ENCODE measurements around the gene PLAAT2. TPM values are rescaled to one million over a fixed set of nuclear protein-coding genes. Genes with fewer than 3 reads are reported as not detected.

Gene PLAAT2
- total RNA-seq, 2 donors from 2014 or later: not detected

DNA sequence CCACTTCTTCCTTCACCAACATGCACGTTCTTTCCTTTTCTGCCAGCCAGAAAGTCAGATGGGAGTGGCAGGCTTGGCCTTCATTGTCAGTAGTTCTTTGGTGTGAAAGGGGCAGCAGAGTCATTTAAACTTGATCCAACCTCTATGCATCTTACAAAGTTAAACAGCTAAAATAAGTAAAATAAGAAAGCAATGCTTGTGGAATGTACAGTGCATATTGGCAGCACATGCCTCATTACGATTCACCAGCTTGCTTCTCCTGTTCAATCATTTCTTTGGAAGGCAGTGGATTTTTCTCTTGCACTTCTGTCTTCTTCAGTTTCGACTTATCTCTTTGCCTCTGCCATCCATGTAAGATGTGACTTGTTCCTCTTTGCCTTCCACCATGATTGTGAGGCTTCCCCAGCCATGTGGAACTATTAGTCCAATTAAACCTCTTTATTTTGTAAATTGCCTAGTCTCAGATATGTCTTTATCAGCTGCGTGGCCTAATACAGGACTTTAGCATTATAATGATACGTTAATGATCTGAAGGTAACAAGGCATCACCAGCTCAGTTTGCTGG lies 42.5 kb downstream of the PLAAT2 start:
- no peak for DNase-seq
- H3K36me3 ChIP-seq (ENCODE audit: control insufficient read depth, insufficient read depth, low read length): no peaks in the 10 kb centered on the region
- WGBS, 2 experiments (ENCODE audit: insufficient coverage in 1 of 2, insufficient read length in 1 of 2): 92 to 98% methylated on average over 4 to 5 of the region's 5 CpGs
- no peaks in the 10 kb centered on the region for H3K4me1 ChIP-seq (ENCODE audit: control insufficient read depth, insufficient read depth, low read length)
- no peaks in the 10 kb centered on the region for H3K27me3 ChIP-seq (ENCODE audit: control insufficient read depth, insufficient read depth, low read length, poor library complexity, severe bottlenecking)
- Mint-ChIP-seq H3K4me1 (no peaks in the 10 kb centered on the region), H3K27me3 (ENCODE audit: insufficient read depth) (no peaks in the 10 kb centered on the region), H3K27ac (no peak overlapping the region), H3K36me3 (ENCODE audit: low read depth) (peaks cover 44% of the 10 kb centered on the region), H3K4me3 (no peak overlapping the region), H3K9me3 (peaks cover 62% of the 10 kb centered on the region)
- TF ChIP-seq, protein P1, sequence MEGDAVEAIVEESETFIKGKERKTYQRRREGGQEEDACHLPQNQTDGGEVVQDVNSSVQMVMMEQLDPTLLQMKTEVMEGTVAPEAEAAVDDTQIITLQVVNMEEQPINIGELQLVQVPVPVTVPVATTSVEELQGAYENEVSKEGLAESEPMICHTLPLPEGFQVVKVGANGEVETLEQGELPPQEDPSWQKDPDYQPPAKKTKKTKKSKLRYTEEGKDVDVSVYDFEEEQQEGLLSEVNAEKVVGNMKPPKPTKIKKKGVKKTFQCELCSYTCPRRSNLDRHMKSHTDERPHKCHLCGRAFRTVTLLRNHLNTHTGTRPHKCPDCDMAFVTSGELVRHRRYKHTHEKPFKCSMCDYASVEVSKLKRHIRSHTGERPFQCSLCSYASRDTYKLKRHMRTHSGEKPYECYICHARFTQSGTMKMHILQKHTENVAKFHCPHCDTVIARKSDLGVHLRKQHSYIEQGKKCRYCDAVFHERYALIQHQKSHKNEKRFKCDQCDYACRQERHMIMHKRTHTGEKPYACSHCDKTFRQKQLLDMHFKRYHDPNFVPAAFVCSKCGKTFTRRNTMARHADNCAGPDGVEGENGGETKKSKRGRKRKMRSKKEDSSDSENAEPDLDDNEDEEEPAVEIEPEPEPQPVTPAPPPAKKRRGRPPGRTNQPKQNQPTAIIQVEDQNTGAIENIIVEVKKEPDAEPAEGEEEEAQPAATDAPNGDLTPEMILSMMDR (conservative IDR thresholded peaks at IDR 0.05): no peak
- H3K4me3 ChIP-seq (ENCODE audit: low read length): peak overlapping the region; percentile 61
- H3K9me3 ChIP-seq (ENCODE audit: control insufficient read depth, low read length): peaks cover 52% of the 10 kb centered on the region
- no peak overlapping the region for H3K9ac ChIP-seq (ENCODE audit: extremely low read depth, low read length, poor library complexity, severe bottlenecking)
- H3K27ac ChIP-seq (ENCODE audit: low read depth, low read length): no peak overlapping the region

GRCh38 chr11:63518548-63518947 lies 44.6 kb downstream of the PLAAT2 start:
- no peaks in the 10 kb centered on the region for H3K4me1 ChIP-seq (ENCODE audit: control insufficient read depth, insufficient read depth, low read length)
- H3K27ac ChIP-seq (ENCODE audit: low read depth, low read length): no peak overlapping the region
- no peaks in the 10 kb centered on the region for H3K36me3 ChIP-seq (ENCODE audit: control insufficient read depth, insufficient read depth, low read length)
- Mint-ChIP-seq H3K9me3 (peaks cover 44% of the 10 kb centered on the region), H3K4me1 (no peaks in the 10 kb centered on the region), H3K4me3 (no peak overlapping the region), H3K27ac (no peak overlapping the region), H3K36me3 (ENCODE audit: low read depth) (peaks cover 40% of the 10 kb centered on the region), H3K27me3 (ENCODE audit: insufficient read depth) (no peaks in the 10 kb centered on the region)
- no peak overlapping the region for H3K4me3 ChIP-seq (ENCODE audit: low read length)
- H3K9ac ChIP-seq (ENCODE audit: extremely low read depth, low read length, poor library complexity, severe bottlenecking): no peak overlapping the region
- TF ChIP-seq, protein P1 (conservative IDR thresholded peaks at IDR 0.05): no peak
- no peak for DNase-seq
- no peaks in the 10 kb centered on the region for H3K27me3 ChIP-seq (ENCODE audit: control insufficient read depth, insufficient read depth, low read length, poor library complexity, severe bottlenecking)
- WGBS, 2 experiments (ENCODE audit: insufficient coverage in 1 of 2, insufficient read length in 1 of 2): 67 to 100% methylated on average over 1 of the region's 1 CpG
- peaks cover 39% of the 10 kb centered on the region for H3K9me3 ChIP-seq (ENCODE audit: control insufficient read depth, low read length)

DNA sequence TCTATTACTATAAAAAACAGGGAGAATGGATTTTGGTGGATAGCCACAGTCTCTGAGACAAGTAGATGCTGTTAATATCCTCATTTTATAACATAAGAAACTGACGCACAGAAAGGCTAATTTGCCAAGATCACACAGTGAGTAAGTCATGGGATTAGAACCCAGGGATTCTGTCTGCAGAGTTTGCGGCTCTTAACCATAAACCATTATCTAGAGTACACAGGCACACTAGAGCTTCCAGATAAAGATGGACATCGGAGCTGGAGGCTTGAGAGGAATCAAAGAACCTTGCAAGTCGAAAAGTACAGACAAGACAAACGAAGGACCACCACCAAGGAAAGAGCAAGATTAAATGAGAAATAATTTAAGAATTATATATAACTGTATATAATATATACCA lies 46.0 kb downstream of the PLAAT2 start:
- no peaks in the 10 kb centered on the region for H3K27me3 ChIP-seq (ENCODE audit: control insufficient read depth, insufficient read depth, low read length, poor library complexity, severe bottlenecking)
- no peaks in the 10 kb centered on the region for H3K4me1 ChIP-seq (ENCODE audit: control insufficient read depth, insufficient read depth, low read length)
- peaks cover 34% of the 10 kb centered on the region for H3K9me3 Mint-ChIP-seq
- no peaks in the 10 kb centered on the region for H3K36me3 ChIP-seq (ENCODE audit: control insufficient read depth, insufficient read depth, low read length)
- H3K27ac Mint-ChIP-seq: no peak overlapping the region
- peaks cover 27% of the 10 kb centered on the region for H3K9me3 ChIP-seq (ENCODE audit: control insufficient read depth, low read length)
- no peaks in the 10 kb centered on the region for H3K4me1 Mint-ChIP-seq
- H3K4me3 ChIP-seq (ENCODE audit: low read length): no peak overlapping the region
- DNase-seq: no peak
- TF ChIP-seq, protein P1 (conservative IDR thresholded peaks at IDR 0.05): no peak
- peaks cover 39% of the 10 kb centered on the region for H3K36me3 Mint-ChIP-seq (ENCODE audit: low read depth)
- H3K4me3 Mint-ChIP-seq: no peak overlapping the region
- H3K9ac ChIP-seq (ENCODE audit: extremely low read depth, low read length, poor library complexity, severe bottlenecking): no peak overlapping the region
- WGBS, 2 experiments (ENCODE audit: insufficient coverage in 1 of 2, insufficient read length in 1 of 2): 90 to 93% methylated on average over 2 to 5 of the region's 5 CpGs
- no peaks in the 10 kb centered on the region for H3K27me3 Mint-ChIP-seq (ENCODE audit: insufficient read depth)
- H3K27ac ChIP-seq (ENCODE audit: low read depth, low read length): no peak overlapping the region

Measured in endodermal cell (in vitro differentiated cells).